Loucy (cell line): ENCODE data around the gene LRIG1.

Experiments used
- EZH2phosphoT487 ChIP-seq: fragments of 200-600 bp; IDR thresholded peaks from 2 replicates; pipeline ENCODE4 v1.6.1; 2018; ENCODE audit warnings: antibody characterized with exemption, mild to moderate bottlenecking, moderate library complexity, borderline replicate concordance
- TF ChIP-seq, protein P1 (sequence below): fragments of 200-600 bp; sonication (generic); conservative IDR thresholded peaks from 2 replicates; pipeline ENCODE4 v1.5.1; 2014; ENCODE audit warnings: mild to moderate bottlenecking, antibody characterized with exemption, low read length

DNA sequence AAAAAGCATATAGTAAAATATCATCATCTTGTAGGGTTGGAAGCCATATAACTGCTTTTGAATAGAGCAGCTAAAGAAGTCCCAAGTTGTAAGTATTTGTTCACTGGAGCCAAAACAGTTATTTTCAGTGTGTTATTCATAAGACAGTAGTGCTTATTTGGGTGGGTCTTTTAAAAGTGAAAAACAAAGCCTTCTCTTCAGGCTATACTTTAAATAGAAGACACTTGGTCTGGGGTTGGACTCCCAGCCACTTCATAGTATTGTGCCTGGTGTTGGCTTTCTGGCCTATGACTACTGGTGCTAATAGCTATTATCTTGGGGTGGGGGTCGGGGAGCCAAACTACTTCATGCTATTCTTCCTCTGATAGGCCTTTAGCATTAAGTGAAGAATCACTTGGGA, 144.8 kb downstream of the LRIG1 start:
- TF ChIP-seq, protein P1, sequence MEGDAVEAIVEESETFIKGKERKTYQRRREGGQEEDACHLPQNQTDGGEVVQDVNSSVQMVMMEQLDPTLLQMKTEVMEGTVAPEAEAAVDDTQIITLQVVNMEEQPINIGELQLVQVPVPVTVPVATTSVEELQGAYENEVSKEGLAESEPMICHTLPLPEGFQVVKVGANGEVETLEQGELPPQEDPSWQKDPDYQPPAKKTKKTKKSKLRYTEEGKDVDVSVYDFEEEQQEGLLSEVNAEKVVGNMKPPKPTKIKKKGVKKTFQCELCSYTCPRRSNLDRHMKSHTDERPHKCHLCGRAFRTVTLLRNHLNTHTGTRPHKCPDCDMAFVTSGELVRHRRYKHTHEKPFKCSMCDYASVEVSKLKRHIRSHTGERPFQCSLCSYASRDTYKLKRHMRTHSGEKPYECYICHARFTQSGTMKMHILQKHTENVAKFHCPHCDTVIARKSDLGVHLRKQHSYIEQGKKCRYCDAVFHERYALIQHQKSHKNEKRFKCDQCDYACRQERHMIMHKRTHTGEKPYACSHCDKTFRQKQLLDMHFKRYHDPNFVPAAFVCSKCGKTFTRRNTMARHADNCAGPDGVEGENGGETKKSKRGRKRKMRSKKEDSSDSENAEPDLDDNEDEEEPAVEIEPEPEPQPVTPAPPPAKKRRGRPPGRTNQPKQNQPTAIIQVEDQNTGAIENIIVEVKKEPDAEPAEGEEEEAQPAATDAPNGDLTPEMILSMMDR, result no peak
- TF ChIP-seq EZH2phosphoT487, result no peak
